GM23338 (cell line): ENCODE measurements around the gene TFCP2. TPM values are rescaled to one million over a fixed set of nuclear protein-coding genes. Genes with fewer than 3 reads are reported as not detected.
A peak's percentile ranks its signal among the peaks of the same experiment; 100 is the strongest.

Source experiments
- ATAC-seq: fragments of 200-7000 bp; cut with Tn5 transposase; 3 replicates; pipeline ENCODE4 v1.9.1; 2020
- DNase-seq: peaks from one replicate; pipeline ENCODE4 v3.0.0-alpha.2; 2015; ENCODE audit warnings: low spot score
- H2AFZ ChIP-seq: fragments of 200-600 bp; sonication (generic); 2 replicates; pipeline ENCODE4 v1.8.0; 2016; ENCODE audit warnings: antibody characterized with exemption, mild to moderate bottlenecking, moderate library complexity
- H3F3A ChIP-seq: fragments of 200-600 bp; sonication (generic); replicated peaks from 2 replicates; pipeline ENCODE4 v1.8.0; 2017; ENCODE audit warnings: antibody characterized with exemption, mixed run types, low read depth
- H3K27ac ChIP-seq: fragments of 200-600 bp; sonication (generic); 2 replicates; pipeline ENCODE4 v1.6.1; 2016; ENCODE audit warnings: low read depth
- H3K27me3 ChIP-seq: fragments of 200-600 bp; sonication (generic); 2 replicates; pipeline ENCODE4 v1.8.0; 2016; ENCODE audit warnings: mild to moderate bottlenecking, mixed run types, moderate library complexity; ENCODE audit not compliant: insufficient read depth
- H3K36me3 ChIP-seq: fragments of 200-600 bp; sonication (generic); 2 replicates; pipeline ENCODE4 v1.8.0; 2016; ENCODE audit warnings: mild to moderate bottlenecking; ENCODE audit not compliant: insufficient read depth
- H3K4me1 ChIP-seq: fragments of 200-600 bp; sonication (generic); 2 replicates; pipeline ENCODE4 v1.8.0; 2016; ENCODE audit warnings: mild to moderate bottlenecking, moderate library complexity; ENCODE audit not compliant: insufficient read depth
- H3K4me2 ChIP-seq: fragments of 200-600 bp; sonication (generic); 2 replicates; pipeline ENCODE4 v1.7.1; 2017; ENCODE audit warnings: mixed run types
- H3K4me3 ChIP-seq: fragments of 200-600 bp; sonication (generic); 2 replicates; pipeline ENCODE4 v1.6.1; 2016; ENCODE audit warnings: mixed run types
- H3K79me2 ChIP-seq: fragments of 200-600 bp; sonication (generic); replicated peaks from 2 replicates; pipeline ENCODE4 v1.8.0; 2017; ENCODE audit warnings: mild to moderate bottlenecking; ENCODE audit not compliant: insufficient read depth
- H3K9me2 ChIP-seq: fragments of 200-600 bp; sonication (generic); 2 replicates; pipeline ENCODE4 v1.8.0; 2017; ENCODE audit not compliant: insufficient read depth
- H4K20me1 ChIP-seq: fragments of 200-600 bp; sonication (generic); replicated peaks from 2 replicates; pipeline ENCODE4 v1.8.0; 2017; ENCODE audit warnings: mild to moderate bottlenecking; ENCODE audit not compliant: insufficient read depth
- H3K27ac Mint-ChIP-seq: 2 replicates; pipeline ENCODE4 v1.8.0; 2020; ENCODE audit warnings: inconsistent platforms, mild to moderate bottlenecking, moderate library complexity, mixed read lengths
- H3K27me3 Mint-ChIP-seq: 3 replicates; pipeline ENCODE4 v1.8.0; 2022; ENCODE audit warnings: low read depth, mild to moderate bottlenecking, moderate library complexity, mixed read lengths, inconsistent platforms; ENCODE audit not compliant: insufficient read depth, poor library complexity
- H3K36me3 Mint-ChIP-seq: 3 replicates; pipeline ENCODE4 v1.8.0; 2021; ENCODE audit warnings: low read depth, mild to moderate bottlenecking, inconsistent platforms, moderate library complexity, mixed read lengths
- H3K4me1 Mint-ChIP-seq: 3 replicates; pipeline ENCODE4 v1.8.0; 2020; ENCODE audit warnings: mild to moderate bottlenecking, inconsistent platforms, mixed read lengths
- H3K4me3 Mint-ChIP-seq: 3 replicates; pipeline ENCODE4 v1.8.0; 2021; ENCODE audit warnings: moderate library complexity, mild to moderate bottlenecking, inconsistent platforms, mixed read lengths
- H3K9me3 Mint-ChIP-seq: 3 replicates; pipeline ENCODE4 v1.8.0; 2020; ENCODE audit warnings: moderate library complexity, mild to moderate bottlenecking, inconsistent platforms, mixed read lengths
- EZH2 ChIP-seq: fragments of 200-600 bp; sonication (generic); IDR thresholded peaks from one replicate; pipeline ENCODE4 v1.8.0; 2017; ENCODE audit warnings: antibody characterized with exemption, mild to moderate bottlenecking, low read depth; ENCODE audit not compliant: unreplicated experiment
- EZH2phosphoT487 ChIP-seq: fragments of 200-600 bp; sonication (generic); IDR thresholded peaks from one replicate; pipeline ENCODE4 v1.8.1; 2018; ENCODE audit warnings: antibody characterized with exemption; ENCODE audit not compliant: unreplicated experiment
- JUNB ChIP-seq: IDR thresholded peaks from one replicate; pipeline ENCODE4 v1.6.1; 2016; ENCODE audit warnings: antibody characterized with exemption; ENCODE audit not compliant: unreplicated experiment
- NANOG ChIP-seq: IDR thresholded peaks from 2 replicates; pipeline ENCODE4 v1.6.1; 2016; ENCODE audit warnings: antibody characterized with exemption, borderline replicate concordance
- POLR2AphosphoS5 ChIP-seq: IDR thresholded peaks from 2 replicates; pipeline ENCODE4 v1.6.1; 2016; ENCODE audit warnings: antibody characterized with exemption, low read depth
- STAT1 ChIP-seq: IDR thresholded peaks from one replicate; pipeline ENCODE4 v1.6.1; 2016; ENCODE audit warnings: antibody characterized with exemption; ENCODE audit not compliant: unreplicated experiment
- ZNF114 ChIP-seq: fragments of 250-450 bp; sonication (Bioruptor Pico); IDR thresholded peaks from 2 replicates; pipeline ENCODE4 v1.5.0; 2020; ENCODE audit warnings: mild to moderate bottlenecking, moderate library complexity
- polyA plus RNA-seq: library from polyadenylated mRNA; unstranded; fragments of >200 nt; fragmentation: Nextera tagmentation; extraction: Ambion mirVana; gene quantifications from 2 replicates; pipeline ENCODE4 v1.2.1, GENCODE V29; 2016
- total RNA-seq: library from RNA; depleted of rRNA; stranded (reverse); fragments of >200 nt; shearing (Covaris generic); gene quantifications from 2 replicates; pipeline ENCODE4 v1.2.3, GENCODE V29; 2014
- TF ChIP-seq, protein P1 (sequence below): IDR thresholded peaks from 2 replicates; pipeline ENCODE4 v1.6.1; 2016; ENCODE audit warnings: antibody characterized with exemption
- TF ChIP-seq, protein P2 (sequence below): IDR thresholded peaks from one replicate; pipeline ENCODE4 v1.6.1; 2018; ENCODE audit warnings: antibody characterized with exemption; ENCODE audit not compliant: unreplicated experiment
- TF ChIP-seq, protein P3 (sequence below): fragments of 250-450 bp; sonication (Bioruptor Pico); IDR thresholded peaks from 2 replicates; pipeline ENCODE4 v1.5.0; 2020; ENCODE audit warnings: mild to moderate bottlenecking, moderate library complexity

Gene TFCP2
- total and polyA plus RNA-seq, 2 experiments from 2014 or later: 15.2 to 30.5 TPM

DNA sequence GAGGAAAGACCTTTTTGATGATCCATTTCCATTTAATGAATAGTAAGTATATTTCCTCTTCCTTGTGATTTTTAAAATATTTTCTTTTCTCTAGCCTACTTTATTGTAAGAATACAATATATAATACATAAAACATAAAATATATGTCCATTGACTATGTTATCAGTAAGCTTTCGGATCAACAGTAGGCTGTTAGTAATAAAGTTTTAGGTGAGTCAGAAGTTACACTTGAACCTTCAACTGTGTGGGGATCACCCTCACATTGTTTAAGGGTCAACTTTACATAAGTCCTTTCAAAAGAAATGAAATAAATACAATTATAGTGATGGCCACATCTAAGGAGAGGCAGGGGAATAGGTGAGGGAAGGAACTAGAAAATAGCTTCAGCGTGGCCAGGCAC lies 5.0 kb upstream of the TFCP2 start:
- ATAC-seq (no peak), DNase-seq (no peak)
- no peaks in the 10 kb centered on the region for H3K4me1 ChIP-seq
- H3K4me1 Mint-ChIP-seq: no peaks in the 10 kb centered on the region
- no peaks in the 10 kb centered on the region for H3K9me3 Mint-ChIP-seq
- no peak overlapping the region for H3K27ac Mint-ChIP-seq
- H3K36me3 ChIP-seq: no peaks in the 10 kb centered on the region
- no peak overlapping the region for H3K4me2 ChIP-seq
- H3F3A ChIP-seq: 0 out of 2 replicates have a peak, but pooled peaks cover 7% of the 10 kb centered on the region
- H3K27ac ChIP-seq: no peak overlapping the region
- no peaks in the 10 kb centered on the region for H3K79me2 ChIP-seq
- H3K4me3 Mint-ChIP-seq: no peak overlapping the region
- H3K36me3 Mint-ChIP-seq: no peaks in the 10 kb centered on the region
- H2AFZ ChIP-seq: no peak overlapping the region
- H4K20me1 ChIP-seq: no peaks in the 10 kb centered on the region
- no peaks in the 10 kb centered on the region for H3K27me3 ChIP-seq
- no peak for TF ChIP-seq JUNB
- no peaks in the 10 kb centered on the region for H3K9me2 ChIP-seq
- peaks cover 7% of the 10 kb centered on the region for H3K27me3 Mint-ChIP-seq
- no peak overlapping the region for H3K4me3 ChIP-seq

DNA sequence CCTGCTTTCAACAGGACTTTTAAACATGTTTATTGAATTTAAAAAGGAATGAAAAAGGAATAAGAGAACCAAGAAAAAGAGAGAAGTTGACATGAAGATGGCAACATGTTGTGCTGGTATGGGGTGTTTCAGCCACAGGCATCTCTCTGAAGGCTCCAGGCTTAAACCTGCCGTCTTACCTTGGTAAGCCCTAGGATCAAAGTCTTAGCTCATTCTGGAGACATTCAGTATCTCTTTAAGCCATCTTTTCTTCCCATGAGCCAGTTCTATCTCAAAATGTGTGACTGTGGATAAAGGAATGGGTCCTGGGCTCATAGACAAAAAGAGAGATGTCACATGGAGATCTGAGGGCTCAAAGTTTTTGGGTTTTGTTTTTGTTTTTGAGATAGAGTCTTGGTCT lies 1.6 kb upstream of the TFCP2 start:
- Histone ChIP-seq H2AFZ (peak overlapping the region; percentile 47; the same call in 1 of the 2 replicates), H3K9me2 (no peaks in the 10 kb centered on the region), H3F3A (peaks cover 11% of the 10 kb centered on the region; the same call in 1 of the 2 replicates), H3K79me2 (peaks cover 31% of the 10 kb centered on the region), H4K20me1 (peaks cover 8% of the 10 kb centered on the region; the same call in 1 of the 2 replicates), H3K36me3 (no peaks in the 10 kb centered on the region), H3K27ac (no peak overlapping the region), H3K4me1 (peaks cover 14% of the 10 kb centered on the region; the same call in 1 of the 2 replicates), H3K4me2 (no peak overlapping the region), H3K27me3 (no peaks in the 10 kb centered on the region), H3K4me3 (no peak overlapping the region)
- Mint-ChIP-seq H3K9me3 (no peaks in the 10 kb centered on the region), H3K27ac (no peak overlapping the region), H3K27me3 (peaks cover 5% of the 10 kb centered on the region), H3K4me1 (peaks cover 3% of the 10 kb centered on the region; the same call in 2 of the 3 replicates), H3K4me3 (no peak overlapping the region; the same call in 2 of the 3 replicates), H3K36me3 (peaks cover 2% of the 10 kb centered on the region; the same call in 2 of the 3 replicates)
- ATAC-seq (no peak), DNase-seq (no peak)
- TF ChIP-seq EZH2 (no peak), POLR2AphosphoS5 (no peak), EZH2phosphoT487 (no peak), JUNB (no peak), STAT1 (no peak), ZNF114 (no peak), NANOG (no peak)
- TF ChIP-seq, protein P1, sequence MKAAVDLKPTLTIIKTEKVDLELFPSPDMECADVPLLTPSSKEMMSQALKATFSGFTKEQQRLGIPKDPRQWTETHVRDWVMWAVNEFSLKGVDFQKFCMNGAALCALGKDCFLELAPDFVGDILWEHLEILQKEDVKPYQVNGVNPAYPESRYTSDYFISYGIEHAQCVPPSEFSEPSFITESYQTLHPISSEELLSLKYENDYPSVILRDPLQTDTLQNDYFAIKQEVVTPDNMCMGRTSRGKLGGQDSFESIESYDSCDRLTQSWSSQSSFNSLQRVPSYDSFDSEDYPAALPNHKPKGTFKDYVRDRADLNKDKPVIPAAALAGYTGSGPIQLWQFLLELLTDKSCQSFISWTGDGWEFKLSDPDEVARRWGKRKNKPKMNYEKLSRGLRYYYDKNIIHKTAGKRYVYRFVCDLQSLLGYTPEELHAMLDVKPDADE: no peak
- TF ChIP-seq, protein P2, sequence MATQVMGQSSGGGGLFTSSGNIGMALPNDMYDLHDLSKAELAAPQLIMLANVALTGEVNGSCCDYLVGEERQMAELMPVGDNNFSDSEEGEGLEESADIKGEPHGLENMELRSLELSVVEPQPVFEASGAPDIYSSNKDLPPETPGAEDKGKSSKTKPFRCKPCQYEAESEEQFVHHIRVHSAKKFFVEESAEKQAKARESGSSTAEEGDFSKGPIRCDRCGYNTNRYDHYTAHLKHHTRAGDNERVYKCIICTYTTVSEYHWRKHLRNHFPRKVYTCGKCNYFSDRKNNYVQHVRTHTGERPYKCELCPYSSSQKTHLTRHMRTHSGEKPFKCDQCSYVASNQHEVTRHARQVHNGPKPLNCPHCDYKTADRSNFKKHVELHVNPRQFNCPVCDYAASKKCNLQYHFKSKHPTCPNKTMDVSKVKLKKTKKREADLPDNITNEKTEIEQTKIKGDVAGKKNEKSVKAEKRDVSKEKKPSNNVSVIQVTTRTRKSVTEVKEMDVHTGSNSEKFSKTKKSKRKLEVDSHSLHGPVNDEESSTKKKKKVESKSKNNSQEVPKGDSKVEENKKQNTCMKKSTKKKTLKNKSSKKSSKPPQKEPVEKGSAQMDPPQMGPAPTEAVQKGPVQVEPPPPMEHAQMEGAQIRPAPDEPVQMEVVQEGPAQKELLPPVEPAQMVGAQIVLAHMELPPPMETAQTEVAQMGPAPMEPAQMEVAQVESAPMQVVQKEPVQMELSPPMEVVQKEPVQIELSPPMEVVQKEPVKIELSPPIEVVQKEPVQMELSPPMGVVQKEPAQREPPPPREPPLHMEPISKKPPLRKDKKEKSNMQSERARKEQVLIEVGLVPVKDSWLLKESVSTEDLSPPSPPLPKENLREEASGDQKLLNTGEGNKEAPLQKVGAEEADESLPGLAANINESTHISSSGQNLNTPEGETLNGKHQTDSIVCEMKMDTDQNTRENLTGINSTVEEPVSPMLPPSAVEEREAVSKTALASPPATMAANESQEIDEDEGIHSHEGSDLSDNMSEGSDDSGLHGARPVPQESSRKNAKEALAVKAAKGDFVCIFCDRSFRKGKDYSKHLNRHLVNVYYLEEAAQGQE: no peak
- TF ChIP-seq, protein P3, sequence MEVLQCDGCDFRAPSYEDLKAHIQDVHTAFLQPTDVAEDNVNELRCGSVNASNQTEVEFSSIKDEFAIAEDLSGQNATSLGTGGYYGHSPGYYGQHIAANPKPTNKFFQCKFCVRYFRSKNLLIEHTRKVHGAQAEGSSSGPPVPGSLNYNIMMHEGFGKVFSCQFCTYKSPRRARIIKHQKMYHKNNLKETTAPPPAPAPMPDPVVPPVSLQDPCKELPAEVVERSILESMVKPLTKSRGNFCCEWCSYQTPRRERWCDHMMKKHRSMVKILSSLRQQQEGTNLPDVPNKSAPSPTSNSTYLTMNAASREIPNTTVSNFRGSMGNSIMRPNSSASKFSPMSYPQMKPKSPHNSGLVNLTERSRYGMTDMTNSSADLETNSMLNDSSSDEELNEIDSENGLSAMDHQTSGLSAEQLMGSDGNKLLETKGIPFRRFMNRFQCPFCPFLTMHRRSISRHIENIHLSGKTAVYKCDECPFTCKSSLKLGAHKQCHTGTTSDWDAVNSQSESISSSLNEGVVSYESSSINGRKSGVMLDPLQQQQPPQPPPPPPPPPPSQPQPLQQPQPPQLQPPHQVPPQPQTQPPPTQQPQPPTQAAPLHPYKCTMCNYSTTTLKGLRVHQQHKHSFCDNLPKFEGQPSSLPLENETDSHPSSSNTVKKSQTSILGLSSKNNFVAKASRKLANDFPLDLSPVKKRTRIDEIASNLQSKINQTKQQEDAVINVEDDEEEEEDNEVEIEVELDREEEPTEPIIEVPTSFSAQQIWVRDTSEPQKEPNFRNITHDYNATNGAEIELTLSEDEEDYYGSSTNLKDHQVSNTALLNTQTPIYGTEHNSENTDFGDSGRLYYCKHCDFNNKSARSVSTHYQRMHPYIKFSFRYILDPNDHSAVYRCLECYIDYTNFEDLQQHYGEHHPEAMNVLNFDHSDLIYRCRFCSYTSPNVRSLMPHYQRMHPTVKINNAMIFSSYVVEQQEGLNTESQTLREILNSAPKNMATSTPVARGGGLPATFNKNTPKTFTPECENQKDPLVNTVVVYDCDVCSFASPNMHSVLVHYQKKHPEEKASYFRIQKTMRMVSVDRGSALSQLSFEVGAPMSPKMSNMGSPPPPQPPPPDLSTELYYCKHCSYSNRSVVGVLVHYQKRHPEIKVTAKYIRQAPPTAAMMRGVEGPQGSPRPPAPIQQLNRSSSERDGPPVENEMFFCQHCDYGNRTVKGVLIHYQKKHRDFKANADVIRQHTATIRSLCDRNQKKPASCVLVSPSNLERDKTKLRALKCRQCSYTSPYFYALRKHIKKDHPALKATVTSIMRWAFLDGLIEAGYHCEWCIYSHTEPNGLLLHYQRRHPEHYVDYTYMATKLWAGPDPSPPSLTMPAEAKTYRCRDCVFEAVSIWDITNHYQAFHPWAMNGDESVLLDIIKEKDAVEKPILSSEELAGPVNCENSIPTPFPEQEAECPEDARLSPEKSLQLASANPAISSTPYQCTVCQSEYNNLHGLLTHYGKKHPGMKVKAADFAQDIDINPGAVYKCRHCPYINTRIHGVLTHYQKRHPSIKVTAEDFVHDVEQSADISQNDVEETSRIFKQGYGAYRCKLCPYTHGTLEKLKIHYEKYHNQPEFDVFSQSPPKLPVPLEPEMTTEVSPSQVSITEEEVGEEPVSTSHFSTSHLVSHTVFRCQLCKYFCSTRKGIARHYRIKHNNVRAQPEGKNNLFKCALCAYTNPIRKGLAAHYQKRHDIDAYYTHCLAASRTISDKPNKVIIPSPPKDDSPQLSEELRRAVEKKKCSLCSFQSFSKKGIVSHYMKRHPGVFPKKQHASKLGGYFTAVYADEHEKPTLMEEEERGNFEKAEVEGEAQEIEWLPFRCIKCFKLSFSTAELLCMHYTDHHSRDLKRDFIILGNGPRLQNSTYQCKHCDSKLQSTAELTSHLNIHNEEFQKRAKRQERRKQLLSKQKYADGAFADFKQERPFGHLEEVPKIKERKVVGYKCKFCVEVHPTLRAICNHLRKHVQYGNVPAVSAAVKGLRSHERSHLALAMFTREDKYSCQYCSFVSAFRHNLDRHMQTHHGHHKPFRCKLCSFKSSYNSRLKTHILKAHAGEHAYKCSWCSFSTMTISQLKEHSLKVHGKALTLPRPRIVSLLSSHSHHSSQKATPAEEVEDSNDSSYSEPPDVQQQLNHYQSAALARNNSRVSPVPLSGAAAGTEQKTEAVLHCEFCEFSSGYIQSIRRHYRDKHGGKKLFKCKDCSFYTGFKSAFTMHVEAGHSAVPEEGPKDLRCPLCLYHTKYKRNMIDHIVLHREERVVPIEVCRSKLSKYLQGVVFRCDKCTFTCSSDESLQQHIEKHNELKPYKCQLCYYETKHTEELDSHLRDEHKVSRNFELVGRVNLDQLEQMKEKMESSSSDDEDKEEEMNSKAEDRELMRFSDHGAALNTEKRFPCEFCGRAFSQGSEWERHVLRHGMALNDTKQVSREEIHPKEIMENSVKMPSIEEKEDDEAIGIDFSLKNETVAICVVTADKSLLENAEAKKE: no peak
